WTC11 (cell line): Measurements from ENCODE around the gene ZNF200.

Experiments
- CREM ChIP-seq: sonication (generic); formaldehyde crosslinking; IDR thresholded peaks from 2 replicates; pipeline ENCODE4 v1.8.1; 2022; ENCODE audit warnings: mild to moderate bottlenecking, missing genetic modification reagents, moderate library complexity
- JAZF1 ChIP-seq: fragments of 250-450 bp; sonication (Bioruptor Pico); IDR thresholded peaks from 2 replicates; pipeline ENCODE4 v1.9.0; 2021; ENCODE audit warnings: moderate library complexity, mild to moderate bottlenecking, inconsistent platforms
- MYBL2 ChIP-seq: sonication (generic); formaldehyde crosslinking; IDR thresholded peaks from 2 replicates; pipeline ENCODE4 v1.8.1; 2023; ENCODE audit warnings: mild to moderate bottlenecking, moderate library complexity, missing genetic modification reagents
- ZNF423 ChIP-seq: fragments of 250-450 bp; sonication (Bioruptor Pico); IDR thresholded peaks from 2 replicates; pipeline ENCODE4 v2.1.2; 2022; ENCODE audit warnings: mild to moderate bottlenecking, moderate library complexity
- TF ChIP-seq, protein P1 (sequence below): sonication (generic); formaldehyde crosslinking; conservative IDR thresholded peaks from 2 replicates; pipeline ENCODE4 v1.8.1; 2022; ENCODE audit warnings: mild to moderate bottlenecking, missing genetic modification reagents
- TF ChIP-seq, protein P2 (sequence below): fragments of 200-600 bp; IDR thresholded peaks from 2 replicates; pipeline ENCODE4 v1.8.0; 2022; ENCODE audit warnings: antibody characterized with exemption
- TF ChIP-seq, protein P3 (sequence below): sonication (generic); formaldehyde crosslinking; IDR thresholded peaks from 2 replicates; pipeline ENCODE4 v1.8.1; 2022; ENCODE audit warnings: missing genetic modification reagents, borderline replicate concordance
- TF ChIP-seq, protein P4 (sequence below): sonication (generic); formaldehyde crosslinking; IDR thresholded peaks from 2 replicates; pipeline ENCODE4 v1.8.1; 2022; ENCODE audit warnings: mild to moderate bottlenecking, moderate library complexity, missing genetic modification reagents
- TF ChIP-seq, protein P5 (sequence below): sonication (generic); formaldehyde crosslinking; IDR thresholded peaks from 2 replicates; pipeline ENCODE4 v1.8.1; 2023; ENCODE audit warnings: mild to moderate bottlenecking, missing genetic modification reagents, moderate library complexity
- TF ChIP-seq, protein P6 (sequence below): sonication (generic); formaldehyde crosslinking; IDR thresholded peaks from 2 replicates; pipeline ENCODE4 v1.8.0; 2023; ENCODE audit warnings: mild to moderate bottlenecking, missing genetic modification reagents
- TF ChIP-seq, protein P7 (sequence below): sonication (generic); formaldehyde crosslinking; IDR thresholded peaks from 2 replicates; pipeline ENCODE4 v1.8.0; 2022; ENCODE audit warnings: mild to moderate bottlenecking, missing genetic modification reagents

DNA sequence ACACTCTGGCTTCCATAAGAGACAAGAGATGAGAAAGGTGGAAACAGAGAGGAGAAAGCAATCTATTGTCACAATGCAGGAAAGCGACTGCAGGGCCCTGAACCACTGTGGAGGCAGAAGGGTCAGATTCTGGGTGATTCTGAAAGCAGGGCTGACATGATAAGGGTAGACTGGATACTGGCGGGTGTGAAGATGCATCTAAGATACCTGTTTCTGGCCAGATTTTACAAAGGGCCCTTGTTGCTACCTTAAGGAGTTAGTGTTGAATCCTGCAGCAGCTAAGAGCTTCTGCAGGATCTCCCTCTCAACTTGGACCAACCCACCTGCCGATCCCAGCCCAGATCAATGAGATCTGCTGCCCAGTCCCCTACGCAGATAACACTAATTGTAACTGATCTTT lies 27.6 kb upstream of the ZNF200 start:
- TF ChIP-seq, protein P1, sequence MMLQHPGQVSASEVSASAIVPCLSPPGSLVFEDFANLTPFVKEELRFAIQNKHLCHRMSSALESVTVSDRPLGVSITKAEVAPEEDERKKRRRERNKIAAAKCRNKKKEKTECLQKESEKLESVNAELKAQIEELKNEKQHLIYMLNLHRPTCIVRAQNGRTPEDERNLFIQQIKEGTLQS (CRISPR knock-in tag) = no peak
- TF ChIP-seq JAZF1 = no peak
- TF ChIP-seq, protein P2, sequence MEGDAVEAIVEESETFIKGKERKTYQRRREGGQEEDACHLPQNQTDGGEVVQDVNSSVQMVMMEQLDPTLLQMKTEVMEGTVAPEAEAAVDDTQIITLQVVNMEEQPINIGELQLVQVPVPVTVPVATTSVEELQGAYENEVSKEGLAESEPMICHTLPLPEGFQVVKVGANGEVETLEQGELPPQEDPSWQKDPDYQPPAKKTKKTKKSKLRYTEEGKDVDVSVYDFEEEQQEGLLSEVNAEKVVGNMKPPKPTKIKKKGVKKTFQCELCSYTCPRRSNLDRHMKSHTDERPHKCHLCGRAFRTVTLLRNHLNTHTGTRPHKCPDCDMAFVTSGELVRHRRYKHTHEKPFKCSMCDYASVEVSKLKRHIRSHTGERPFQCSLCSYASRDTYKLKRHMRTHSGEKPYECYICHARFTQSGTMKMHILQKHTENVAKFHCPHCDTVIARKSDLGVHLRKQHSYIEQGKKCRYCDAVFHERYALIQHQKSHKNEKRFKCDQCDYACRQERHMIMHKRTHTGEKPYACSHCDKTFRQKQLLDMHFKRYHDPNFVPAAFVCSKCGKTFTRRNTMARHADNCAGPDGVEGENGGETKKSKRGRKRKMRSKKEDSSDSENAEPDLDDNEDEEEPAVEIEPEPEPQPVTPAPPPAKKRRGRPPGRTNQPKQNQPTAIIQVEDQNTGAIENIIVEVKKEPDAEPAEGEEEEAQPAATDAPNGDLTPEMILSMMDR = no peak
- TF ChIP-seq, protein P3, sequence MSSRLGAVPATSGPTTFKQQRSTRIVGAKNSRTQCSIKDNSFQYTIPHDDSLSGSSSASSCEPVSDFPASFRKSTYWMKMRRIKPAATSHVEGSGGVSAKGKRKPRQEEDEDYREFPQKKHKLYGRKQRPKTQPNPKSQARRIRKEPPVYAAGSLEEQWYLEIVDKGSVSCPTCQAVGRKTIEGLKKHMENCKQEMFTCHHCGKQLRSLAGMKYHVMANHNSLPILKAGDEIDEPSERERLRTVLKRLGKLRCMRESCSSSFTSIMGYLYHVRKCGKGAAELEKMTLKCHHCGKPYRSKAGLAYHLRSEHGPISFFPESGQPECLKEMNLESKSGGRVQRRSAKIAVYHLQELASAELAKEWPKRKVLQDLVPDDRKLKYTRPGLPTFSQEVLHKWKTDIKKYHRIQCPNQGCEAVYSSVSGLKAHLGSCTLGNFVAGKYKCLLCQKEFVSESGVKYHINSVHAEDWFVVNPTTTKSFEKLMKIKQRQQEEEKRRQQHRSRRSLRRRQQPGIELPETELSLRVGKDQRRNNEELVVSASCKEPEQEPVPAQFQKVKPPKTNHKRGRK = no peak
- TF ChIP-seq, protein P4, sequence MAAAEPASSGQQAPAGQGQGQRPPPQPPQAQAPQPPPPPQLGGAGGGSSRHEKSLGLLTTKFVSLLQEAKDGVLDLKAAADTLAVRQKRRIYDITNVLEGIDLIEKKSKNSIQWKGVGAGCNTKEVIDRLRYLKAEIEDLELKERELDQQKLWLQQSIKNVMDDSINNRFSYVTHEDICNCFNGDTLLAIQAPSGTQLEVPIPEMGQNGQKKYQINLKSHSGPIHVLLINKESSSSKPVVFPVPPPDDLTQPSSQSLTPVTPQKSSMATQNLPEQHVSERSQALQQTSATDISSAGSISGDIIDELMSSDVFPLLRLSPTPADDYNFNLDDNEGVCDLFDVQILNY (CRISPR knock-in tag) = no peak
- TF ChIP-seq ZNF423 (CRISPR knock-in tag) = no peak
- TF ChIP-seq, protein P5, sequence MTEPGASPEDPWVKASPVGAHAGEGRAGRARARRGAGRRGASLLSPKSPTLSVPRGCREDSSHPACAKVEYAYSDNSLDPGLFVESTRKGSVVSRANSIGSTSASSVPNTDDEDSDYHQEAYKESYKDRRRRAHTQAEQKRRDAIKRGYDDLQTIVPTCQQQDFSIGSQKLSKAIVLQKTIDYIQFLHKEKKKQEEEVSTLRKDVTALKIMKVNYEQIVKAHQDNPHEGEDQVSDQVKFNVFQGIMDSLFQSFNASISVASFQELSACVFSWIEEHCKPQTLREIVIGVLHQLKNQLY = no peak
- no peak for TF ChIP-seq CREM (CRISPR knock-in tag)
- TF ChIP-seq, protein P6, sequence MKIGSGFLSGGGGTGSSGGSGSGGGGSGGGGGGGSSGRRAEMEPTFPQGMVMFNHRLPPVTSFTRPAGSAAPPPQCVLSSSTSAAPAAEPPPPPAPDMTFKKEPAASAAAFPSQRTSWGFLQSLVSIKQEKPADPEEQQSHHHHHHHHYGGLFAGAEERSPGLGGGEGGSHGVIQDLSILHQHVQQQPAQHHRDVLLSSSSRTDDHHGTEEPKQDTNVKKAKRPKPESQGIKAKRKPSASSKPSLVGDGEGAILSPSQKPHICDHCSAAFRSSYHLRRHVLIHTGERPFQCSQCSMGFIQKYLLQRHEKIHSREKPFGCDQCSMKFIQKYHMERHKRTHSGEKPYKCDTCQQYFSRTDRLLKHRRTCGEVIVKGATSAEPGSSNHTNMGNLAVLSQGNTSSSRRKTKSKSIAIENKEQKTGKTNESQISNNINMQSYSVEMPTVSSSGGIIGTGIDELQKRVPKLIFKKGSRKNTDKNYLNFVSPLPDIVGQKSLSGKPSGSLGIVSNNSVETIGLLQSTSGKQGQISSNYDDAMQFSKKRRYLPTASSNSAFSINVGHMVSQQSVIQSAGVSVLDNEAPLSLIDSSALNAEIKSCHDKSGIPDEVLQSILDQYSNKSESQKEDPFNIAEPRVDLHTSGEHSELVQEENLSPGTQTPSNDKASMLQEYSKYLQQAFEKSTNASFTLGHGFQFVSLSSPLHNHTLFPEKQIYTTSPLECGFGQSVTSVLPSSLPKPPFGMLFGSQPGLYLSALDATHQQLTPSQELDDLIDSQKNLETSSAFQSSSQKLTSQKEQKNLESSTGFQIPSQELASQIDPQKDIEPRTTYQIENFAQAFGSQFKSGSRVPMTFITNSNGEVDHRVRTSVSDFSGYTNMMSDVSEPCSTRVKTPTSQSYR = no peak
- TF ChIP-seq, protein P7, sequence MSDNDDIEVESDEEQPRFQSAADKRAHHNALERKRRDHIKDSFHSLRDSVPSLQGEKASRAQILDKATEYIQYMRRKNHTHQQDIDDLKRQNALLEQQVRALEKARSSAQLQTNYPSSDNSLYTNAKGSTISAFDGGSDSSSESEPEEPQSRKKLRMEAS = no peak
- no peak for TF ChIP-seq MYBL2 (CRISPR knock-in tag)
